ENCODE measurements around the gene ZNF536.

- TF ChIP-seq CTCF (IDR thresholded peaks at IDR 0.05) (no peak), POLR2A (IDR thresholded peaks at IDR 0.05) (no peak), POLR2AphosphoS5 (IDR thresholded peaks at IDR 0.05) (no peak), EP300 (IDR thresholded peaks at IDR 0.05; ENCODE audit: low read depth) (no peak)
Observed at GRCh38 chr19:30481063-30481462, 108.9 kb downstream of the ZNF536 start.
